Uterus (tissue), 4 donors: ENCODE results near the gene AACS. TPM values are rescaled to one million over a fixed set of nuclear protein-coding genes. Genes with fewer than 3 reads are reported as not detected.

Source experiments
- DNase-seq, 2 donors: peaks; one replicate each; pipeline ENCODE4 v3.0.0-alpha.2; 2019 to 2020
- H3K27ac ChIP-seq, 2 donors: fragments of 200-600 bp; sonication (generic); 1 replicate in 1 of 2; 2 replicates in 1 of 2; pipeline ENCODE4 v1.5.1; 2016 to 2018
- H3K27me3 ChIP-seq, 2 donors: fragments of 200-600 bp; sonication (generic); one replicate each; pipeline ENCODE4 v1.5.1; 2018 to 2019; ENCODE audit warnings: control low read depth in 1 of 2
- H3K36me3 ChIP-seq, 2 donors: fragments of 200-600 bp; sonication (generic); one replicate each; pipeline ENCODE4 v1.5.1; 2019; ENCODE audit warnings: control low read depth in 1 of 2
- H3K4me1 ChIP-seq, 2 donors: fragments of 200-600 bp; sonication (generic); one replicate each; pipeline ENCODE4 v1.5.1; 2018 to 2019; ENCODE audit warnings: control low read depth in 1 of 2
- H3K4me3 ChIP-seq, 2 donors: fragments of 200-600 bp; sonication (generic); 1 replicate in 1 of 2; 2 replicates in 1 of 2; pipeline ENCODE4 v1.5.1; 2018 to 2019; ENCODE audit warnings: mild to moderate bottlenecking in 1 of 2
- H3K9me3 ChIP-seq, 2 donors: fragments of 200-600 bp; sonication (generic); one replicate each; pipeline ENCODE4 v1.5.1; 2019; ENCODE audit warnings: control low read depth in 1 of 2
- POLR2A ChIP-seq, 2 donors: fragments of 450-650 bp; IDR thresholded peaks; one replicate each; pipeline ENCODE4 v1.6.1; 2016; ENCODE audit warnings: antibody characterized with exemption in 2 of 2, mild to moderate bottlenecking in 1 of 2, moderate library complexity in 1 of 2
- intact Hi-C: fragments of 100-400 bp; cut with DNase I; formaldehyde crosslinking; loops from one replicate; pipeline ENCODE4 v1.15.1; 2023; ENCODE audit warnings: low total_unique reads
- total RNA-seq, 4 donors: library from RNA; depleted of rRNA in 3 of 4; stranded (reverse); fragments of >200 nt in 3 of 4; gene quantifications; one replicate each; pipeline versions ENCODE4 v1.1.0 to v1.2.4, GENCODE V29; 2014 to 2023
- TF ChIP-seq, protein P1 (sequence below), 4 experiments: fragments of 200-600 bp in 2 of 4; fragments of 450-650 bp in 2 of 4; sonication (generic) in 2 of 4; IDR thresholded peaks; one replicate each; pipeline ENCODE4 v1.5.1; 2016 to 2019; ENCODE audit warnings: antibody characterized with exemption in 4 of 4, mild to moderate bottlenecking in 2 of 4, moderate library complexity in 1 of 4
- donor health status: DM: yes; HTN: yes; CAD: no.

AACS gene
- total RNA-seq, 4 donors from 2014 or later, result 7.6 to 22.3 (median 20.0) TPM

DNA sequence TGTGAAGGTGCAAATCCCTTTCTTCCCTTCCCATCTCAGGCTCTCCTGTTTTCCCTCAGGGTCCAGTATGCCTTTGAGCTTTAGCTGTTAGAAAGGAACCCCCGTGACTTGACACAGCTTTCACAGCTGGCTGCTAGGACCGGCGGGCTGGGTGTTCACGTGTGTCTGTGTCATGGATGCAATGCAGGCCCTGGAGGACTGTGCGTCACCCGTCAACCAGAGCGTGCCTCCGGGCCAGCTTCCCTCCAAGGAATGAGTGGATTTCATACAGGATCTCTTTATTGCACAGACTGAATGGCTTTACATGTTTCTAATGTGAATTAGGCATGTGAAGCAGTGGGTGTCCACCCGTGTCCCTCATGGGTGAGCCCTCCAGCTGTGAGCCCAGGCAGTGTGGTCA lies 77.4 kb downstream of the AACS start:
- Histone ChIP-seq H3K27ac (no peak overlapping the region), H3K27me3 (no peaks in the 10 kb centered on the region), H3K36me3 (no peaks in the 10 kb centered on the region), H3K4me1 (no peaks in the 10 kb centered on the region), H3K9me3 (no peaks in the 10 kb centered on the region), H3K4me3 (no peak overlapping the region)
- TF ChIP-seq POLR2A (IDR thresholded peaks at IDR 0.05), result no peak
- TF ChIP-seq, protein P1, sequence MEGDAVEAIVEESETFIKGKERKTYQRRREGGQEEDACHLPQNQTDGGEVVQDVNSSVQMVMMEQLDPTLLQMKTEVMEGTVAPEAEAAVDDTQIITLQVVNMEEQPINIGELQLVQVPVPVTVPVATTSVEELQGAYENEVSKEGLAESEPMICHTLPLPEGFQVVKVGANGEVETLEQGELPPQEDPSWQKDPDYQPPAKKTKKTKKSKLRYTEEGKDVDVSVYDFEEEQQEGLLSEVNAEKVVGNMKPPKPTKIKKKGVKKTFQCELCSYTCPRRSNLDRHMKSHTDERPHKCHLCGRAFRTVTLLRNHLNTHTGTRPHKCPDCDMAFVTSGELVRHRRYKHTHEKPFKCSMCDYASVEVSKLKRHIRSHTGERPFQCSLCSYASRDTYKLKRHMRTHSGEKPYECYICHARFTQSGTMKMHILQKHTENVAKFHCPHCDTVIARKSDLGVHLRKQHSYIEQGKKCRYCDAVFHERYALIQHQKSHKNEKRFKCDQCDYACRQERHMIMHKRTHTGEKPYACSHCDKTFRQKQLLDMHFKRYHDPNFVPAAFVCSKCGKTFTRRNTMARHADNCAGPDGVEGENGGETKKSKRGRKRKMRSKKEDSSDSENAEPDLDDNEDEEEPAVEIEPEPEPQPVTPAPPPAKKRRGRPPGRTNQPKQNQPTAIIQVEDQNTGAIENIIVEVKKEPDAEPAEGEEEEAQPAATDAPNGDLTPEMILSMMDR (IDR thresholded peaks at IDR 0.05), result no peak
- DNase-seq, result no peak
- intact Hi-C loops, result no loop called here

DNA sequence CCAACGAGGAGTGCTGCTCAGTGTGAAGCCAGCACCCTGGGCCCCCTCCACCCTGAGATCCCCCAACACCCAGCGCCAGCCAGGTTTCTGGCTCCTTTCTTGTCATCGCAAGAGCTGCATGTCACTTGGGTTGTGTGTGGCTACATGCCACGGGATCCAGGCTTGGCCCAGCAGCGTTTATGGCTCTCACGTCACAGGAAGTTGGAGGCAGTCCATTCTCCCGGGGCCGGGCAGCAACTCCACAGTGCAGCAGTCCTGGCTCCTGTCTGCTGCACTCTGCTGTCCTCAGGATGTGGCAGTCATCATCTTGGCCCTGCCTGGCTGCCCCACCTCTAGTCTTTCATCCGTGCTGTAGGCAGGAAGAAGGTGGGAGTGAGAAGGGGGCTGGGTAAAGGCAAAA lies 78.3 kb downstream of the AACS start:
- Histone ChIP-seq H3K27ac (no peak overlapping the region), H3K27me3 (no peaks in the 10 kb centered on the region), H3K4me3 (no peak overlapping the region), H3K36me3 (no peaks in the 10 kb centered on the region), H3K4me1 (no peaks in the 10 kb centered on the region), H3K9me3 (no peaks in the 10 kb centered on the region)
- intact Hi-C loops, result no loop called here
- no peak for DNase-seq
- no peak for TF ChIP-seq POLR2A (IDR thresholded peaks at IDR 0.05)
- TF ChIP-seq, protein P1 (IDR thresholded peaks at IDR 0.05), result no peak

DNA sequence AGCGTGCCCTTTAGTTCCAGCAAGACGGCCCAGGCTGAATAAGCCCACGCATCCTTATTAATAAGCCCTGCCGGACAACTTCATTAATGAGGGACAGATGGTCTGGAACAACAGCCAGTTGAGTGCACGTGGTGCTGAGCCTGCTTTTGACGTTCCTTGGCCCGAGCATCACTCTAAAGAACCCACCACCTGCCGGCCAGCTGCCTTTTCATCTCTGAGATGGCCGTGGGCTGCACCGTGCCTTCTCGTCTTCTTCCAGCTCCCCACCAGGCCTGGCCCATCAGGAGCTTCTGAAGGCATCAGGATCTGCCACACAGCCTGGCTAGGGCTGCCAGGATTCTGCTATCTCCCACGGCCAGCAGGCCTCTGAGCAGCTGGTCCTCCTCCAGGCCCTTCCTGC lies 80.0 kb downstream of the AACS start:
- no peak for DNase-seq
- intact Hi-C loops, result no loop called here
- Histone ChIP-seq H3K4me3 (no peak overlapping the region), H3K9me3 (no peaks in the 10 kb centered on the region), H3K27me3 (no peaks in the 10 kb centered on the region), H3K27ac (no peak overlapping the region), H3K36me3 (no peaks in the 10 kb centered on the region), H3K4me1 (no peaks in the 10 kb centered on the region)
- TF ChIP-seq, protein P1 (IDR thresholded peaks at IDR 0.05), result no peak
- no peak for TF ChIP-seq POLR2A (IDR thresholded peaks at IDR 0.05)

DNA sequence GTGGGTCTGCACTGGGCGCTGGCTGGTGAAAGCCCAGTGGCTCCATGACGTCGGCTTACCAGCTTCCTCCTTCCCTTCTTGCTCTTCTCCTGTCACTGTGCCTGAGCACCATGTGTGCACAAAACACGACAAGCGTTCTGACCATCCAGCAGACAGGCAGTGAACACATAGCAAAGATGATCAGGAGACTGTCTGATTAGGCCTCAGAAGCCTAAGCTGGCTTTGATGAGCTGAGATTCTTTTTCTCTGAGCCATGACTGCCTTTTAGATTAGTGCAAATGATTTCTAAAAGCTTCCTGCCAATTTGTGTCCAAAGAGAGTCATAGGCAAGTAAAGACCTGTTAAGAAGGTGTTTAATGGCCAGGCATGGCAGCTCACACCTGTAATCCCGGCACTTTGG lies 83.1 kb downstream of the AACS start:
- TF ChIP-seq, protein P1 (IDR thresholded peaks at IDR 0.05), result no peak
- no peak for TF ChIP-seq POLR2A (IDR thresholded peaks at IDR 0.05)
- intact Hi-C loops, result no loop called here

DNA sequence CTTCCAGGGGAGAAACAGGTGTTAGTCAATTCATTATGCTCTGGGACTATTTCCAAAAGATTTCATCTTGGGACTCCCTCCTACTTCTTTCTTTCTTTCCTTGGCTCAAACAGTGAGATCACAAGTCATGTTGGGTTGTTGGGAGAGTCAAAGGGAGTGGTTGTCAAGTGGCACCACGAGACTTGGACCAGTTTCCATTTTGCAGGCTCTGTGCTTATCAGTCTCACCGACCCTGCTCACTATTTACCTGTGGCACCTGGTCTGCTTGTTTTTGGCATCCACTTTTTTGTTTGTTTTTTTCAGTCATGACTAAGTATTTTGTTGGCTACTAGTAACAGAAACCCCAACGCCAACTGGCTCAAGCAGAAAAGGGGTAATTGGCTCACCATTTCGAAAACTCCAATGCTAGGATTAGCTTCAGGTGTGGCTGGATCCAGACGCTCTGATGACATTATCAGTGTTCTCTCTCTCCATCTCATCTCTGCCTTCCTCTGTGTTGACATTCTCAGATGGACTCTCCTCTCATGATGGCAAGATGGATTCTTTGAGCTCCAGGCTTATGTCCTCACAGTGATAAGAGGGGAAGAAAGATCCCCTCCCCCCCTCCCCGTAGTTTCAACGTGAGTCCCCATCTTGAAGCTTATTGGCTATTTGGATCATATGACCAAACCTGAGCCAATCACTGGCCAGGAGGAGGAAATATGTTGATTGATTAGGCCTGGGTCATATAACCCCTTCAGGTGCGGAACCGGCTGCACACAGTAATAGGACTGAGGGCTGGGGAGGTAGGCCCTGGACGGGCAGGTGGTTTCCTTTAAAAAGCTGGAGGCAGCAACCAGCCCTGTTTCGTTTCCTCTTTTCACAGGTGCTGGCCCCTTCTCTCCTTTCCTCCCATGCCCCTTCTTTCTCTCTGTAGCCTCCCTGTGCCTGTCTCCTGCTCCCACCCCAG lies 84.2 kb downstream of the AACS start:
- H3K4me3 ChIP-seq, result no peak overlapping the region
- DNase-seq, result no peak
- no peaks in the 10 kb centered on the region for H3K9me3 ChIP-seq
- no peaks in the 10 kb centered on the region for H3K27me3 ChIP-seq
- no peaks in the 10 kb centered on the region for H3K36me3 ChIP-seq
- intact Hi-C loops, result no loop called here
- H3K4me1 ChIP-seq, result no peaks in the 10 kb centered on the region
- no peak overlapping the region for H3K27ac ChIP-seq
- no peak for TF ChIP-seq POLR2A (IDR thresholded peaks at IDR 0.05)
- TF ChIP-seq, protein P1 (IDR thresholded peaks at IDR 0.05), result no peak

More for the DNA sequence above, 83.1 kb downstream of the AACS start:
- Histone ChIP-seq H3K36me3 (no peaks in the 10 kb centered on the region), H3K9me3 (no peaks in the 10 kb centered on the region), H3K4me3 (no peak overlapping the region), H3K4me1 (no peaks in the 10 kb centered on the region), H3K27me3 (no peaks in the 10 kb centered on the region), H3K27ac (no peak overlapping the region)
- DNase-seq, result no peak
